ENCODE results near the gene ERF.
A peak's percentile ranks its signal among the peaks of the same experiment; 100 is the strongest.
"Not testable (repeated sequence)": the region's sequence is repeated elsewhere in the genome, so short reads cannot be mapped to it uniquely, and the experiment has no call there.

ERF gene

GRCh38 chr19:42273407-42274064 is 18.6 kb upstream of the ERF start:
- no peak for DNase-seq

GRCh38 chr19:42272989-42273406 is 18.1 kb upstream of the ERF start:
- DNase-seq, result no peak

GRCh38 chr19:42272535-42272897 is 17.6 kb upstream of the ERF start:
- DNase-seq, result no peak

DNA sequence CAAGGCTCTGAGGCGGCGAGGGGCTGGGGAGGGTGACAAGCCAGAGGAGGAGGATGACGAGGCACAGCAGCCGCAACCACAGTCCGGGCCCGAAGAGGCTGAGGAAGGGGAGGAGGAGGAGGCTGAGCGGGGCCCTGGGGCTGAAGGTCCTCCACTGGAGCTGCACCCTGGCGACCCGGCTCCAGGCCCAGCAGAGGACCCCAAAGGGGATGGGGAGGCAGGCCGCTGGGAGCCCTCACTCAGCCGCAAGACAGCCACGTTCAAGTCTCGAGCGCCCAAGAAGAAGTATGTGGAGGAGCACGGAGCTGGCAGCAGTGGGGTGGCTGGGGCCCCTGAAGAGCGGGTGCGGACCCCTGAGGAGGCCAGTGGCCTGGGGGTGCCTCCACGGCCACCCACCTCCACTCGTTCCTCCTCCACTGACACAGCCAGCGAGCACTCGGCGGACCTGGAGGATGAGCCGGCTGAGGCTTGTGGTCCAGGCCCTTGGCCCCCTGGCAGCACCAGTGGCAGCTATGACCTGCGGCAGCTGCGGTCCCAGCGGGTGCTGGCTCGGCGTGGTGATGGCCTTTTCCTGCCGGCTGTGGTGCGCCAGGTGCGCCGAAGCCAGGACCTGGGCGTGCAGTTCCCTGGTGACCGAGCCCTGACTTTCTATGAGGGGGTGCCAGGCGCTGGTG is 17.1 kb upstream of the ERF start:
- no peak for DNase-seq

DNA sequence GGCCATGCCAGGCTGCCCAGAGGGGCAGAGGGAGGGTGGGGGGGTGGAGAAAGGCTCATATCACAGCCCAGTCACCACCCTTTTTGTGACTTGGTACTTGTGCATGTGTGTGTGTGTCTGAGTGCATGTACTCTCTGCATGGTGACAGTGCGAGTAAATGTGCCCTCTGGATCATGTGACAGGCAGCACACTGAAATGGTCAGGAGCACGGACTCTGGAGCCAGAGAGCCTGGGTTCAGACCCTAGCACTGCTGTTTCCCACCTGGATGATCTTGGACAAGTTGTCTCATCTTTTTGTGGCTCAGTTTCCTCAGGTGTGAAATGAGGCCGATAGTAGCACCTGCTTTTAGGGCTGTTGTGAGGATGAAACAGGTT is 16.1 kb upstream of the ERF start:
- DNase-seq, result no peak

- DNase-seq, result peak; percentile 36 to 37
Observed at GRCh38 chr19:42270346-42271044, 15.6 kb upstream of the ERF start.

DNA sequence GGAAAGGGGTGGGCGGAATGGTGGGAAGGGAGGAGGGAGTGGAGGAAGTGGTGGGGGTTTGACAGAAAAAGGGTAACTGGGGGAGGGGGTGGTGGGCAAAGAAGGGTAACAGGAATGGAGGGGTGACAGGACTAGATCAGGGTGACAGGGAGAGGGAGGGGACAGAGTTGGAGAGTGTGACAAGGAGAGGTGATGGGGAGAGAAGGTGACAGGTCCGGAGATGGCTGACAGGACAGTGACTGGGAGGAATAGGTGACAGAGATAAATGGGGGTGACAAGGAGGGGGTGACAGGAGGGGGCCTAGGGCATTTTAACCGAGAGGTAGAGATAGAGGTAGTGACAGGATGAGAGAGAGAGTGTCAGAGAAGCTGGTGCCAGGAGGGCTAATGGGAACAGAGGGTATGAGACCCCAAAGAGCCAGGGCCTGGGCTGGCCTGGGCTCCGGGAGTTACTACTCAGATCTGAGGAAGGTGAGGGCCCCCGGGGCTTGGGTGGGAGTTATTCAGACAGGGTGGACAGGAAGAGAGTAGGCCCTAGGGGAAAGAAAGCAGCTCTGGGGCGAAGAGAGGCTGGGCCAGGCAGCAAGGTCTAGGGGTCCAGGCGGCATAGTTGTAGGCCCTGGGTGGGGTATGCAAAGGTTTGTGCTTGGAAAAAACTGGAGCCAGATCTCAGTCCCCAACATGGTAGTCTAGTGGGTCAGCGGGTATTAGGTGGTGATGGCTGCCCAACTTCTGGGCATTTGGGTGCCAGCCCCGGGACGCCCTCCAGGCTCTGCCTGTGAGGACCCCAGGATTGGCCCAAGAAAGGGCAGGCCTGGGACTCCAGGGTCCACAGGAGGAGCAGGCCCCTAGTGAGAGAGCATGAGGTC is 14.8 kb upstream of the ERF start:
- DNase-seq, result no peak

- DNase-seq, result peak; percentile 99
Observed at GRCh38 chr19:42268704-42269477, 14.0 kb upstream of the ERF start, which contains the start of gene CIC. TSS of gene CIC (plus strand) at chr19:42269252. CDS start at chr19:42271784, 2,532 bp downstream.

DNA sequence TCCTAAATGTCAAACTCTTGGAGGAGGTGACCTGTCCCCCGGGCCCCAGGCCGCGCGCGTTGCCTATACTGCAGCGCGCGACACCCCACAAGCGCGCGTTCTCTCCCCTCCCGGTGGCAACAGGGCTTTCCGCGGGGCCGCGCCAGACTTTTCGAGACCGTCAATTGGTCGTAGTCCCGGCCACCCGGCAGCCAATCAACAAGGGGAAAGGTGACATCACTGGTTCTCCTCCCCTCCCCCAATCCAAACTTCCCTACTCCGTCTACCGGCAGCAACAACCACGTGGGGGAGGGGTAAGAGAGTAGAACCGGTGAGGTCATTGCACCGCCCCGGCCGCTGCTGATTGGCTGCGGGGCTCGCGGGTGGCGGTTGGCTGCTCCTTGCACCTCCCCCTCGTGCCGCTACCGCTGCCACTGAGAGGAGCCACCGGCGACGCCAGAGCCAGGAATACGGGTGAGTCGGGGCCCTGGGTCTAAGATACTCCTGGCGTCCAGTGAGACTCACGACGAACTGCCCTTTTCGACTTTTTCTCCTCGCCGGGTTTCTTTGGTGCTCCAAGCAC is 13.3 kb upstream of the ERF start:
- peak; percentile 98 for DNase-seq

GRCh38 chr19:42267644-42268141 is 12.8 kb upstream of the ERF start:
- DNase-seq, result no peak

- not testable (repeated sequence) for DNase-seq
Observed at GRCh38 chr19:42266928-42267603, 12.1 kb upstream of the ERF start.

DNA sequence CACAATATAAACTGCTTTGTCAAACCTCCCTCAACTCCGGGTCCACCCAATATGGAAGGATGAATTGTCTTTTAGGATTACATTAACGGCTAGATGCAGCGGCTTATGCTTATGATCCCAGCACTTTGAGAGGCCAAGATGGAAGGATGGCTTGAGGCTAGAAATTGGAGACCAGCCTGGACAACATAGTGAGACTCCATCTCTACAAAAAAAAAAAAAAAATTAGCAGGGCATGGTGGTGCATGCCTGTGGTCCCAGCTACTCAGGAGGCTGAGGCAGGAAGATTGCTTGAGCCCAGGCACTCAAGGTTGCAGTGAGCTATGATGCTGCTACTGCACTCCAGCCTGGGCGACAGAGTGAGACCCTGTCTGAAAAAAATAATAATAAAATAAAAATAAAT is 11.2 kb upstream of the ERF start:
- DNase-seq, result not testable (repeated sequence)

DNA sequence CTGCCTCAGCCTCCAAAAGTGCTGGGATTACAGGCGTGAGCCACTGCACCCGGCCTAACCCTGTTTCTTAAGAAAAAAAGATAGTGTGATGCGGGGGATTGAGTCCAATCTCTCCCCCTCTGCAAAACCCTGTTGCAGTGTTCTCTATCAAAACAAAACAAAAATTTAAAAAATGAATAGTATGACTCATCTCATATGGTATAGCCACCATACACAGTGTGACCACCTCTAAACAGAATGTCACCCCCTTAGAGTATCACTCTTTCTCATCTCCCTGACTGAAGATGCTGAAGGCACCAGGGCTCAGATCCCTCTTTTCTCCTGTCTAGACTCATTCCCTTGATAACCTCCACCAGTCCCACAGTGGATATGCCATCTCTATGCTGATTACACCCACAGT is 6.8 kb upstream of the ERF start:
- DNase-seq, result no peak

GRCh38 chr19:42257842-42258241 is 2.9 kb upstream of the ERF start:
- not testable (repeated sequence) for DNase-seq

DNA sequence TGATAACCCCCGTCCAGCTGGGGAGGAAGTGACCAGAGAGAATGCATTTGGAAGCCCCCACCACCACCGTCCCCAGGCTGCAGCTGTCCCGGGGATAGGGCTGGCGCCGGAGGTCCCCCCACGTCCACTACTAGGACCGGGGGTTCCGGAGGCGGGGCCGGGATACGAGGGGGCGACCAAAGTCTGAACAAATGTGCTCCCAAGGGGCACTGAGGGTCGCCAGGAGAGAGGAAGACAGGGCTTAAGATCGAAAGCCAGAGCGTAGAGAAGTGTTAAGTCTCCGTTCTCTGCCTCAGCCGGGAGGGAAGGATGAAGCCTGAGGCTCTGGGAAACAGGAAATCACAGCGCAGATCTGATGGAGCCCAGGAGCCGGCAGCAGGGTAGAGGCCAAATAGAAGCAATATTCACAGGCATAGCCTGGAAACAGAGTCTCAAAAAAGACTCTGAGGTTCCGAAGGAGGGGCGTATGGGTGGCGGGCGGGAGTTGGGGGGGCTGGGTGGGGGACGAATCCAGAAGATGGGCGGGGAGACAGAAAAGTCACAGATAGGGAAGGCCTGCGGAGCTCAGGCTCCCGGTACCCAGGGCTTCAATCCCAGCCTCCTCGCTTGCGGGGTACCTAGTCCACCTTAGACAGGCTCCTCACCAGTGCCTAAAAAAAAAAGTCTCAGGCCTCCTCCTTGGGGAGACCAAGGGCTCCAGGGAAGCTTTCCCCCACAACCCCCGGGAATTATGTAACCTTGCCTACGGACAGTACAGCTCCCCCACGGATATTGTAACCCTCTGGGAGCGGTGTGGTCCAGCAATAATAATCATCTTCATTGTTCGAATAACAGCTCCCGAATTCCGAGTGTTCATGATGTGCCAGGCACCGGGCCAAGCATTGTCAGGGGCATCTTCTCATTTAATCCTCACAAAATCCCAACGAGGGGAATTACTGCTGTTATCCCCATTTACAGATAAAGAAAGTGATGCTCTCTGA is 1.1 kb upstream of the ERF start:
- DNase-seq, result no peak

DNA sequence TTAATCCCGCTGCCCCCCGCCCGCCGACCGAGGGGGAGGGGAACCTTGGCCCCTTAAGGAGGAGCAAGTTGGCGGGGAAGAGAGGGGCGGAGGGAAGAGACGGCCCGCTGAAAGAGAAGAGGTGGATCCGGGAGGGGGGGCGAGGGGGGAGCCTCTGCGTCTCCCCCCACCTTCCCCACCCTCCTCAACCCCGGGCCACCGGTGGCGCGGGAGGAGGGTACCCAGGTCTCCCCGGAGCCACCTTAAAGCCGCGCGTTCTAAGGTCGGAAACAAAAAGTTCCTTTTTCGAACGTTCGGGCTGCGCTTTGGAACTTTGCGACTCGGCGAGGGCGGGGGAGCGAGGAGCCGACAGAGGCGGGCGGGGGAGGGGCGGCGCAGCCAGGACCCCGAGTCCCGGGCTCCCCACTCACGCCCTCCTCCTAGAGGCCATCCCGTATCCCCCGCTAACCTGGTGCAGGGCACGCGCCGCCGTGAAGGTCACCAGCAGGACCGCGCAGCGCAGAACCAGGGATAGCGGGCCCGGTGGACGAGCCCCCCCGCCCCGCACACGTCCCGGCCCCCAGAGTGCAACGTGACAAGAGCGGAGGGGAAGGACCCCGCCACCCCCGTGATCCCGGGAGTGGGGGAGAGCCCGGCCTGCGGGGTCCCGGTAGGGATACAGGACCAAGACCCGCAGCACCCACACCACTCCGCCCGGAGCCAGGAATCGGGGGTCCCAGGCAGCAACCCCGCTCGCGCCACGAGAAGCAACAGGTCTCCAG is 659 bp downstream of the ERF start:
- DNase-seq, result peak; percentile 73 to 79

DNA sequence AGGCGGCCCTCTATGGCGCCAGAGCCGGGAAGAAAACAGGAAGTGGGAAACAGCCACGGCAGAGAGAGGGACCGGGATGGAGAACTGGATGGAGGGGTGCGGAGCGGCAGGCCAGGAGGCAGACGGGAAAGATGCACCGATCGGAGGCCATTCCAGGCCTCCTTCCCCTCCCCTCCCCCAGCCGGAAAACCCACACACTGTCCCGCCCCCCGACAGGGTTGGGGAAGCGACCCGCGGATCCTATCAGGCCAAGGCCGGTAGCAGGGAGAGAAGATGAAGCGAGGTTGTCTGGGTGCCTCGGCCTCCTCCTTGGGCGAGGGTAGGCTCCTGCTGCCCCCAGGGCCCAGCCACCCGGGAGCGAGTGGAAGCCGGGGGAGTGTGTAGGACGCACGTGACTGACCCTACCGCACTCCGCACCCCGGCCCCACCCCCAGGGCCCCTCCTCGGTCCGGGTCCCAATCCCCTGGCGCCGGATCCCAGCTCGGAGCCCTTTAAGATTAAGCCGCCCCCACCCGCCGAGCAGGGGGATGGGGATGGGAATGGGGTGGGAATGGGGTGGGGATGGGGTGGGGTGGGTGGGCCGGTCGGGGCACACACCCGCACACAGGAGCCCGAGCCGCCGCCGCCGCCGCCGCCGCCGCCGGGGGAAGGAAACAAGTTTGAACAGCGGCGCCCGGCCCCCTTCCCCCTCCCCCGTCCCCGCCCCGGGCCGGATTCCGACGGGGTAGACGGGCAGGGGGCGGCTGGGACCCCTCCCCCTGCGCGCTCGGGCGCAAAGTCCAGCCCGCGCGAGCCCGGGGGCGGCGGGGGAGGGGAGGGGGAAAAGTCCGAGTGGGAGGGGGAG is 1.5 kb downstream of the ERF start:
- DNase-seq, result peak; percentile 52

Measured in activated CD4-positive, alpha-beta T cell treated with anti-CD3 and anti-CD28 coated beads, Interleukin-2, amount 50 U/mL, for 4 hours (primary cell).